ENCODE results near the gene SEMA5A. TPM values are rescaled to one million over a fixed set of nuclear protein-coding genes. Genes with fewer than 3 reads are reported as not detected.

The SEMA5A gene
- total RNA-seq, 1 donor from 2014 or later = 13.8 TPM

DNA sequence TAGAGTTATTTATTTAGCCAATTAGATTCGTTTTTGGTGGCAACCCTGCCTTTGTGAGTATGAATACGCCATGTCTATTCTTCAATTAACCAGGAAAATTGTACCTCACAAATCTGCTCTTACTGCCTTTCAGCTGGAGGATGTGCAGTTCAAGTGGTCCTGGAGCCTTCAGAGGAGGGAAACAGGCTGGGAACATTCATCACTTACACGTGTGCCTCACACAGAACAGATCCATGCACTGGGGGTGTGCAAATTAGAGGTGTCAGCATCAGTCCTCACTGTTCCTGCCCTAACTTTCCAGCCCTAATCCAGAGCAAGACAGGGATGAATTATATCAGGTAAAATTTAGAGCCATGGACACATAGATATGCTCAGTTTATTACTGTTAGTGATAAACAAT is 65.4 kb downstream of the SEMA5A start:
- peaks cover 8% of the 10 kb centered on the region for H3K36me3 Mint-ChIP-seq (ENCODE audit: low read depth, unreplicated experiment)
- FAIRE-seq = no peak
- H3K4me1 Mint-ChIP-seq (ENCODE audit: low read depth, unreplicated experiment) = peaks cover 15% of the 10 kb centered on the region

DNA sequence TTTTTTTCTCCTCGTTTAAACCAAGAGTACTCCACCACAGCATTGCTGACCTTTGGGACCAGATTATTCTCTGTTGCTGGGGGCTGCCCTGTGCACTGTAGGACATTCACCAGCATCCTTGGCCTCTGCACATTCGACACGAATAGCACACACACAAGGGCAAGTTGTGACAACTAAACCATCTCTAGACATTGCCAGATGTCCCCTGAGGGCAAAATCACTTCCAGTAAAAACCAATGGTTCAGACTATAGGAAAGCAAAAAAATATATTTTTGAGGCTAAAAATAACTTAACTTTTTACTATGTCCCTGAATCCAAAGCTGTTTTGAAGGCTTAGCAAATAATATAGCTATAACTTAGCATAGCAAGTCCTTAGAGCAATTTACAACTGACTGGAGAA is 65.9 kb downstream of the SEMA5A start:
- H3K4me1 Mint-ChIP-seq (ENCODE audit: low read depth, unreplicated experiment) = peaks cover 15% of the 10 kb centered on the region
- H3K9me3 Mint-ChIP-seq (ENCODE audit: unreplicated experiment) = peaks cover 12% of the 10 kb centered on the region
- no peak overlapping the region for H3K4me2 ChIP-seq (ENCODE audit: low read length)
- H4K20me1 ChIP-seq (ENCODE audit: insufficient read depth, low read length) = no peaks in the 10 kb centered on the region
- no peaks in the 10 kb centered on the region for H3K27me3 ChIP-seq (ENCODE audit: insufficient read depth, low read length)
- H2AFZ ChIP-seq (ENCODE audit: low read depth, low read length) = no peak overlapping the region
- no peak for TF ChIP-seq EZH2 (IDR thresholded peaks at IDR 0.05; ENCODE audit: insufficient read depth, low read length)
- TF ChIP-seq, protein P1, sequence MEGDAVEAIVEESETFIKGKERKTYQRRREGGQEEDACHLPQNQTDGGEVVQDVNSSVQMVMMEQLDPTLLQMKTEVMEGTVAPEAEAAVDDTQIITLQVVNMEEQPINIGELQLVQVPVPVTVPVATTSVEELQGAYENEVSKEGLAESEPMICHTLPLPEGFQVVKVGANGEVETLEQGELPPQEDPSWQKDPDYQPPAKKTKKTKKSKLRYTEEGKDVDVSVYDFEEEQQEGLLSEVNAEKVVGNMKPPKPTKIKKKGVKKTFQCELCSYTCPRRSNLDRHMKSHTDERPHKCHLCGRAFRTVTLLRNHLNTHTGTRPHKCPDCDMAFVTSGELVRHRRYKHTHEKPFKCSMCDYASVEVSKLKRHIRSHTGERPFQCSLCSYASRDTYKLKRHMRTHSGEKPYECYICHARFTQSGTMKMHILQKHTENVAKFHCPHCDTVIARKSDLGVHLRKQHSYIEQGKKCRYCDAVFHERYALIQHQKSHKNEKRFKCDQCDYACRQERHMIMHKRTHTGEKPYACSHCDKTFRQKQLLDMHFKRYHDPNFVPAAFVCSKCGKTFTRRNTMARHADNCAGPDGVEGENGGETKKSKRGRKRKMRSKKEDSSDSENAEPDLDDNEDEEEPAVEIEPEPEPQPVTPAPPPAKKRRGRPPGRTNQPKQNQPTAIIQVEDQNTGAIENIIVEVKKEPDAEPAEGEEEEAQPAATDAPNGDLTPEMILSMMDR (IDR thresholded peaks at IDR 0.05; ENCODE audit: insufficient read depth, low read depth, low read length) = no peak
- H3K27ac Mint-ChIP-seq (ENCODE audit: unreplicated experiment) = no peak overlapping the region
- no peak overlapping the region for H3K9ac ChIP-seq (ENCODE audit: low read length)
- H3K4me1 ChIP-seq (ENCODE audit: insufficient read depth, low read length) = peaks cover 19% of the 10 kb centered on the region
- no peak overlapping the region for H3K27ac ChIP-seq (ENCODE audit: low read depth, low read length)
- DNase-seq (ENCODE audit: low read depth) (no peak), FAIRE-seq (no peak)
- no peak overlapping the region for H3K4me3 Mint-ChIP-seq (ENCODE audit: unreplicated experiment)
- H3K27me3 Mint-ChIP-seq (ENCODE audit: low read depth, unreplicated experiment) = no peaks in the 10 kb centered on the region
- H3K4me3 ChIP-seq (ENCODE audit: insufficient read depth, low read depth, low read length) = no peak overlapping the region
- H3K36me3 Mint-ChIP-seq (ENCODE audit: low read depth, unreplicated experiment) = peaks cover 8% of the 10 kb centered on the region
- no peaks in the 10 kb centered on the region for H3K79me2 ChIP-seq (ENCODE audit: insufficient read depth, low read length)
- peaks cover 10% of the 10 kb centered on the region for H3K9me3 ChIP-seq (ENCODE audit: insufficient read depth, low read depth, low read length)
- H3K36me3 ChIP-seq (ENCODE audit: insufficient read depth, low read length) = no peaks in the 10 kb centered on the region

More for the DNA sequence above, 65.4 kb downstream of the SEMA5A start:
- no peak overlapping the region for H3K27ac Mint-ChIP-seq (ENCODE audit: unreplicated experiment)
- peaks cover 10% of the 10 kb centered on the region for H3K9me3 ChIP-seq (ENCODE audit: insufficient read depth, low read depth, low read length)
- no peaks in the 10 kb centered on the region for H3K27me3 ChIP-seq (ENCODE audit: insufficient read depth, low read length)
- H3K9ac ChIP-seq (ENCODE audit: low read length) = no peak overlapping the region
- TF ChIP-seq, protein P1 (IDR thresholded peaks at IDR 0.05; ENCODE audit: insufficient read depth, low read depth, low read length) = no peak
- no peak for TF ChIP-seq EZH2 (IDR thresholded peaks at IDR 0.05; ENCODE audit: insufficient read depth, low read length)
- H3K4me1 ChIP-seq (ENCODE audit: insufficient read depth, low read length) = peaks cover 19% of the 10 kb centered on the region
- H3K36me3 ChIP-seq (ENCODE audit: insufficient read depth, low read length) = no peaks in the 10 kb centered on the region
- H3K4me3 Mint-ChIP-seq (ENCODE audit: unreplicated experiment) = no peak overlapping the region
- no peaks in the 10 kb centered on the region for H3K79me2 ChIP-seq (ENCODE audit: insufficient read depth, low read length)
- H3K9me3 Mint-ChIP-seq (ENCODE audit: unreplicated experiment) = peaks cover 12% of the 10 kb centered on the region
- H3K4me2 ChIP-seq (ENCODE audit: low read length) = no peak overlapping the region
- no peak for DNase-seq (ENCODE audit: low read depth)
- H3K27me3 Mint-ChIP-seq (ENCODE audit: low read depth, unreplicated experiment) = no peaks in the 10 kb centered on the region
- H3K27ac ChIP-seq (ENCODE audit: low read depth, low read length) = no peak overlapping the region
- H2AFZ ChIP-seq (ENCODE audit: low read depth, low read length) = no peak overlapping the region
- no peak overlapping the region for H3K4me3 ChIP-seq (ENCODE audit: insufficient read depth, low read depth, low read length)
- no peaks in the 10 kb centered on the region for H4K20me1 ChIP-seq (ENCODE audit: insufficient read depth, low read length)

GRCh38 chr5:9479361-9479760 is 66.5 kb downstream of the SEMA5A start:
- no peak overlapping the region for H3K4me3 ChIP-seq (ENCODE audit: insufficient read depth, low read depth, low read length)
- Mint-ChIP-seq H3K4me3 (ENCODE audit: unreplicated experiment) (no peak overlapping the region), H3K27ac (ENCODE audit: unreplicated experiment) (no peak overlapping the region), H3K36me3 (ENCODE audit: low read depth, unreplicated experiment) (peaks cover 8% of the 10 kb centered on the region), H3K27me3 (ENCODE audit: low read depth, unreplicated experiment) (no peaks in the 10 kb centered on the region), H3K9me3 (ENCODE audit: unreplicated experiment) (peaks cover 12% of the 10 kb centered on the region), H3K4me1 (ENCODE audit: low read depth, unreplicated experiment) (peaks cover 15% of the 10 kb centered on the region)
- peaks cover 19% of the 10 kb centered on the region for H3K4me1 ChIP-seq (ENCODE audit: insufficient read depth, low read length)
- no peak overlapping the region for H3K9ac ChIP-seq (ENCODE audit: low read length)
- no peak overlapping the region for H3K4me2 ChIP-seq (ENCODE audit: low read length)
- FAIRE-seq = peak; percentile 97
- TF ChIP-seq, protein P1 (IDR thresholded peaks at IDR 0.05; ENCODE audit: insufficient read depth, low read depth, low read length) = no peak
- no peaks in the 10 kb centered on the region for H3K36me3 ChIP-seq (ENCODE audit: insufficient read depth, low read length)
- H3K27me3 ChIP-seq (ENCODE audit: insufficient read depth, low read length) = no peaks in the 10 kb centered on the region
- peaks cover 10% of the 10 kb centered on the region for H3K9me3 ChIP-seq (ENCODE audit: insufficient read depth, low read depth, low read length)
- no peaks in the 10 kb centered on the region for H4K20me1 ChIP-seq (ENCODE audit: insufficient read depth, low read length)
- H2AFZ ChIP-seq (ENCODE audit: low read depth, low read length) = no peak overlapping the region
- H3K79me2 ChIP-seq (ENCODE audit: insufficient read depth, low read length) = no peaks in the 10 kb centered on the region
- DNase-seq (ENCODE audit: low read depth) = peak; percentile 91
- no peak overlapping the region for H3K27ac ChIP-seq (ENCODE audit: low read depth, low read length)

All from astrocyte (in vitro differentiated cells and primary cell).